A549 (cell line): ENCODE results near the gene OR4C12. TPM values are rescaled to one million over a fixed set of nuclear protein-coding genes. Genes with fewer than 3 reads are reported as not detected.
"Not testable (repeated sequence)": the region's sequence is repeated elsewhere in the genome, so short reads cannot be mapped to it uniquely, and the experiment has no call there.

Experiments used
- ATAC-seq, 2 experiments: fragments of 200-7000 bp in 1 of 2; fragments of >200 bp in 1 of 2; cut with Nextera tagmentation in 1 of 2; cut with Tn5 transposase in 1 of 2; 3 replicates each; pipeline versions ENCODE4 v1.8.0 to v1.9.1; 2018 to 2020; ENCODE audit warnings: mild to moderate bottlenecking in 1 of 2, moderate library complexity in 1 of 2
- CTCF ChIA-PET: fragments of 300-600 bp; sonication (Branson Sonifier 250); formaldehyde crosslinking; extraction: SDS; loops from one replicate; lab custom pipeline; 2021; ENCODE audit warnings: antibody characterized with exemption, inconsistent platforms; lab: Yijun Ruan, JAX
- POLR2A ChIA-PET: fragments of 350-600 bp; formaldehyde crosslinking; extraction: SDS; loops from one replicate; lab custom pipeline; 2021; ENCODE audit warnings: antibody characterized with exemption, inconsistent platforms; lab: Yijun Ruan, JAX
- DNase-seq, 2 experiments: peaks; one replicate each; pipeline versions ENCODE4 v3.0.0 to v3.0.0-alpha.2; 2011 to 2016; ENCODE audit warnings: low read depth in 1 of 2, low spot score in 1 of 2
- FAIRE-seq: peaks from 2 replicates; lab custom pipeline; 2011; peaks lifted over from hg19 to GRCh38; lab: Jason Lieb, UNC
- H3K27ac ChIP-seq, 2 experiments: fragments of >200 bp; sonication (Bioruptor Twin); formaldehyde crosslinking; 3 replicates each; pipeline ENCODE4 v1.5.1; 2016 to 2017
- H3K4me1 ChIP-seq: fragments of >200 bp; sonication (Bioruptor Twin); formaldehyde crosslinking; 3 replicates; pipeline ENCODE4 v1.6.1; 2016
- H3K4me2 ChIP-seq: fragments of >200 bp; sonication (Bioruptor Twin); formaldehyde crosslinking; 3 replicates; pipeline ENCODE4 v1.6.1; 2016
- H3K4me3 ChIP-seq: fragments of >200 bp; sonication (Bioruptor Twin); formaldehyde crosslinking; 3 replicates; pipeline ENCODE4 v1.5.1; 2016
- H3K9me3 ChIP-seq: fragments of >200 bp; sonication (Bioruptor Twin); formaldehyde crosslinking; 3 replicates; pipeline ENCODE4 v1.6.1; 2016
- BCL3 ChIP-seq: fragments of >200 bp; sonication (Bioruptor Twin); formaldehyde crosslinking; IDR thresholded peaks from 3 replicates; pipeline ENCODE4 v1.6.1; 2016
- BHLHE40 ChIP-seq: IDR thresholded peaks from 2 replicates; pipeline ENCODE4 v1.6.1; 2012; ENCODE audit warnings: low read depth, low read length, inconsistent platforms
- CBX2 ChIP-seq: fragments of 200-600 bp; sonication (generic); IDR thresholded peaks from 2 replicates; pipeline ENCODE4 v1.6.1; 2016; ENCODE audit warnings: low read depth, mild to moderate bottlenecking, borderline replicate concordance
- CBX8 ChIP-seq: fragments of 200-600 bp; sonication (generic); IDR thresholded peaks from 2 replicates; pipeline ENCODE4 v1.6.1; 2016
- CHD2 ChIP-seq: fragments of 150-350 bp; IDR thresholded peaks from 2 replicates; pipeline ENCODE4 v1.6.1; 2014; ENCODE audit warnings: low read length; ENCODE audit not compliant: partially characterized antibody
- EP300 ChIP-seq, 2 experiments: fragments of >200 bp; sonication (Bioruptor Twin); formaldehyde crosslinking; IDR thresholded peaks; 2 replicates in 1 of 2; 3 replicates in 1 of 2; pipeline ENCODE4 v1.6.1; 2016 to 2017
- GATA3 ChIP-seq: IDR thresholded peaks from 2 replicates; pipeline ENCODE4 v1.6.1; 2012; ENCODE audit warnings: borderline replicate concordance
- JUN ChIP-seq, 2 experiments: fragments of >200 bp; sonication (Bioruptor Twin); formaldehyde crosslinking; IDR thresholded peaks; 2 replicates in 1 of 2; 3 replicates in 1 of 2; pipeline ENCODE4 v1.6.1; 2016 to 2017
- KDM5A ChIP-seq: fragments of 200-600 bp; sonication (generic); IDR thresholded peaks from 2 replicates; pipeline ENCODE4 v1.6.1; 2016; ENCODE audit warnings: antibody characterized with exemption, mild to moderate bottlenecking
- MYC ChIP-seq: IDR thresholded peaks from 2 replicates; pipeline ENCODE4 v1.6.1; 2012; ENCODE audit warnings: mild to moderate bottlenecking, inconsistent platforms, low read length, improper control_type of control experiment, borderline replicate concordance
- PBX3 ChIP-seq: IDR thresholded peaks from 2 replicates; pipeline ENCODE4 v1.6.1; 2012
- REST ChIP-seq: fragments of 200-600 bp; sonication (generic); IDR thresholded peaks from 2 replicates; pipeline ENCODE4 v1.6.1; 2016; ENCODE audit warnings: antibody characterized with exemption, mild to moderate bottlenecking, moderate library complexity
- TP53 ChIP-seq: fragments of 250-450 bp; sonication (Bioruptor Pico); IDR thresholded peaks from 2 replicates; pipeline ENCODE4 v1.5.0; 2021; ENCODE audit warnings: mild to moderate bottlenecking, moderate library complexity
- ZC3H11A ChIP-seq: fragments of 450-650 bp; IDR thresholded peaks from 2 replicates; pipeline ENCODE4 v1.6.1; 2014; ENCODE audit warnings: antibody characterized with exemption, mild to moderate bottlenecking
- ZFP36 ChIP-seq: fragments of 450-650 bp; IDR thresholded peaks from 2 replicates; pipeline ENCODE4 v1.6.1; 2014; ENCODE audit warnings: borderline replicate concordance; ENCODE audit not compliant: partially characterized antibody
- ZSCAN20 ChIP-seq: fragments of 250-450 bp; sonication (Bioruptor Pico); IDR thresholded peaks from 2 replicates; pipeline ENCODE4 v1.8.0; 2022; ENCODE audit warnings: mild to moderate bottlenecking, moderate library complexity
- WGBS: methylation state at CpG from one replicate; pipeline ENCODE4 v1.1.6; 2017; ENCODE audit errors: missing lambda C conversion rate; 5-methylcytosine and 5-hydroxymethylcytosine counted together
- polyA plus RNA-seq, 4 experiments: library from polyadenylated mRNA; depleted of rRNA in 3 of 4; stranded (reverse); fragments of >200 nt; fragmentation: RNase III in 1 of 4; extraction: RNeasy Plus Mini Kit Qiagen cat#74134 plus additional on column Dnase treatment in 1 of 4; gene quantifications; 2 replicates in 3 of 4; 3 replicates in 1 of 4; pipeline ENCODE4 v1.2.3, GENCODE V29; 2011 to 2017

Gene OR4C12
- polyA plus RNA-seq, 2 of the 4 experiments (the other 2 are of a cell fraction): not detected

GRCh38 chr11:49973439-49973838 lies 8.9 kb downstream of the OR4C12 start:
- WGBS: 15% methylated on average over 4 of the region's 4 CpGs
- peak; percentile 46 for TF ChIP-seq ZC3H11A
- H3K4me1 ChIP-seq, POLR2A ChIA-PET, DNase-seq, H3K4me3 ChIP-seq, H3K27ac ChIP-seq, H3K4me2 ChIP-seq, FAIRE-seq, ATAC-seq, H3K9me3 ChIP-seq: not testable (repeated sequence)
- CTCF ChIA-PET: interaction anchor here (1.2 kb wide), 1 partner anchor 10 kb away, joined by 3 read pairs; no protein-coding TSS in a partner anchor

GRCh38 chr11:49952091-49952490 lies 30.2 kb downstream of the OR4C12 start, which contains the start of gene OR4C13:
Gene OR4C13, plus strand, starts transcription at chr11:49952391. Its CDS starts 32 bp downstream, at chr11:49952423.
- TF ChIP-seq EP300 (IDR thresholded peaks at IDR 0.05): no peak
- no peak for TF ChIP-seq JUN (IDR thresholded peaks at IDR 0.05)
- no peak for TF ChIP-seq MYC
- no peak for TF ChIP-seq TP53 (CRISPR knock-in tag)
- TF ChIP-seq CHD2: no peak
- no peak for TF ChIP-seq CBX2
- TF ChIP-seq CBX8: no peak
- TF ChIP-seq ZFP36: no peak
- TF ChIP-seq BHLHE40: no peak
- TF ChIP-seq ZSCAN20 (CRISPR knock-in tag): no peak
- no peak for TF ChIP-seq PBX3
- TF ChIP-seq GATA3: no peak
- TF ChIP-seq BCL3: no peak
- no peak for TF ChIP-seq REST
- no peak for TF ChIP-seq KDM5A
- TF ChIP-seq, all 56 proteins: peak for 0
- no peak for DNase-seq
- WGBS: 3% methylated on average over 1 of the region's 1 CpG
- FAIRE-seq: no peak
- ChIA-PET POLR2A (no interaction called here), CTCF (no interaction called here)
- Histone ChIP-seq H3K9me3 (no peaks in the 10 kb centered on the region), H3K4me1 (no peaks in the 10 kb centered on the region), H3K4me2 (no peak within 1 kb of the TSS), H3K27ac (no peak within 1 kb of the TSS), H3K4me3 (no peak within 1 kb of the TSS)
- no peak for ATAC-seq

GRCh38 chr11:49948701-49949100 lies 33.6 kb downstream of the OR4C12 start:
- H3K4me3 ChIP-seq, H3K4me2 ChIP-seq, ATAC-seq, H3K4me1 ChIP-seq, H3K9me3 ChIP-seq, CTCF ChIA-PET, POLR2A ChIA-PET, FAIRE-seq, H3K27ac ChIP-seq, DNase-seq: not testable (repeated sequence)
- WGBS: 0% methylated on average over 1 of the region's 1 CpG

Other genes starting within 250 kb of the OR4C12 start
- not detected in 2 replicates for gene OR4C13, start 30.1 kb downstream of the OR4C12 start, polyA plus RNA-seq (2011; rRNA removed)
- gene OR4C13, start 30.1 kb downstream of the OR4C12 start, polyA plus RNA-seq (2017; fragmentation: RNase III; extraction: RNeasy Plus Mini Kit Qiagen cat#74134 plus additional on column Dnase treatment): not detected in 3 replicates
- not detected in 2 replicates for gene OR4C45, start 50.3 kb upstream of the OR4C12 start, polyA plus RNA-seq (2011; rRNA removed)
- not detected in 3 replicates for gene OR4C45, start 50.3 kb upstream of the OR4C12 start, polyA plus RNA-seq (2017; fragmentation: RNase III; extraction: RNeasy Plus Mini Kit Qiagen cat#74134 plus additional on column Dnase treatment)